ENCODE results near the gene ENDOU.

Gene ENDOU

GRCh38 chr12:47768323-47768811 is 43.1 kb upstream of the ENDOU start:
- no peaks in the 10 kb centered on the region for H3K9me3 ChIP-seq (ENCODE audit: insufficient read depth, low read depth, low read length)
- no peak for TF ChIP-seq EZH2phosphoT487 (IDR thresholded peaks at IDR 0.05; ENCODE audit: borderline replicate concordance)
- TF ChIP-seq, protein P1, sequence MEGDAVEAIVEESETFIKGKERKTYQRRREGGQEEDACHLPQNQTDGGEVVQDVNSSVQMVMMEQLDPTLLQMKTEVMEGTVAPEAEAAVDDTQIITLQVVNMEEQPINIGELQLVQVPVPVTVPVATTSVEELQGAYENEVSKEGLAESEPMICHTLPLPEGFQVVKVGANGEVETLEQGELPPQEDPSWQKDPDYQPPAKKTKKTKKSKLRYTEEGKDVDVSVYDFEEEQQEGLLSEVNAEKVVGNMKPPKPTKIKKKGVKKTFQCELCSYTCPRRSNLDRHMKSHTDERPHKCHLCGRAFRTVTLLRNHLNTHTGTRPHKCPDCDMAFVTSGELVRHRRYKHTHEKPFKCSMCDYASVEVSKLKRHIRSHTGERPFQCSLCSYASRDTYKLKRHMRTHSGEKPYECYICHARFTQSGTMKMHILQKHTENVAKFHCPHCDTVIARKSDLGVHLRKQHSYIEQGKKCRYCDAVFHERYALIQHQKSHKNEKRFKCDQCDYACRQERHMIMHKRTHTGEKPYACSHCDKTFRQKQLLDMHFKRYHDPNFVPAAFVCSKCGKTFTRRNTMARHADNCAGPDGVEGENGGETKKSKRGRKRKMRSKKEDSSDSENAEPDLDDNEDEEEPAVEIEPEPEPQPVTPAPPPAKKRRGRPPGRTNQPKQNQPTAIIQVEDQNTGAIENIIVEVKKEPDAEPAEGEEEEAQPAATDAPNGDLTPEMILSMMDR (conservative IDR thresholded peaks at IDR 0.05; ENCODE audit: low read length): no peak
- H3F3A ChIP-seq (ENCODE audit: low read depth): no peaks in the 10 kb centered on the region; the same call in 1 of the 2 replicates
- no peaks in the 10 kb centered on the region for H3K36me3 ChIP-seq (ENCODE audit: insufficient read depth, low read length)
- no peaks in the 10 kb centered on the region for H3K9me2 ChIP-seq (replicated peaks; ENCODE audit: low read depth, low read length)
- H3K4me1 ChIP-seq (ENCODE audit: insufficient read depth, low read length, poor library complexity, severe bottlenecking): peaks cover 29% of the 10 kb centered on the region
- no peak overlapping the region for H3K4me3 ChIP-seq (ENCODE audit: low read length, poor library complexity, severe bottlenecking)
- H2AFZ ChIP-seq (ENCODE audit: low read length): no peak overlapping the region
- no peak overlapping the region for H3K9ac ChIP-seq (ENCODE audit: low read depth, low read length, poor library complexity, severe bottlenecking)
- H3K79me2 ChIP-seq (ENCODE audit: insufficient read depth, low read length): no peaks in the 10 kb centered on the region
- H3K4me2 ChIP-seq (ENCODE audit: low read depth, low read length, poor library complexity, severe bottlenecking): no peak overlapping the region
- H3K27me3 ChIP-seq (ENCODE audit: insufficient read depth, low read length, poor library complexity, severe bottlenecking): no peaks in the 10 kb centered on the region
- no peaks in the 10 kb centered on the region for H4K20me1 ChIP-seq (ENCODE audit: insufficient read depth, low read length, poor library complexity, severe bottlenecking)

DNA sequence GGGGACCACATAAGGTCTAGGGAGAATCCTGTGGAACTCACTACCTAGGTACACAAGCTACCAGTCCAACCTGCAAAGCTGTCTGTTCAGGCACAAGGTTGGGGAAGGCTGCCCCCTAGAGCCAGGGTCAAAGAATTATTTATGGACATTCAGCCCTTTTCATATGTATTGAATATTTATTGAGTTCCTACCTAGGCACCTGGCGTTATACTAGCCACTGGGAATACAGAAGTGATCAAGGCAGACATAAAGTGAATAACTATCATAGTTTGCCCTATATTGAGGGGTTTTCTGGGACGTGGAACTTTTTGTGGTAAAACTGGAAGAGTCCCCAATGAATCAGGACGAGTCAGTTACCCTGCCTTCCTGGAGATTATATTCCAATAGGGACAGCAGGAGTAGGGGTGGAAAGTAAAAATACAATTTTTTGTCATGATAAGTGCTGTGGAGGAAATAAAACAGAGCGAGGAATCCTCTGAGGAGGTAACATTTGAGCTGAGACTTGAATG is 42.0 kb upstream of the ENDOU start:
- Histone ChIP-seq H3K9ac (ENCODE audit: low read depth, low read length, poor library complexity, severe bottlenecking) (no peak overlapping the region), H3K27me3 (ENCODE audit: insufficient read depth, low read length, poor library complexity, severe bottlenecking) (no peaks in the 10 kb centered on the region), H3K4me3 (ENCODE audit: low read length, poor library complexity, severe bottlenecking) (peak overlapping the region; percentile 30), H3K79me2 (ENCODE audit: insufficient read depth, low read length) (no peaks in the 10 kb centered on the region), H2AFZ (ENCODE audit: low read length) (no peak overlapping the region), H3K9me3 (ENCODE audit: insufficient read depth, low read depth, low read length) (no peaks in the 10 kb centered on the region), H3K4me1 (ENCODE audit: insufficient read depth, low read length, poor library complexity, severe bottlenecking) (peaks cover 38% of the 10 kb centered on the region), H3K4me2 (ENCODE audit: low read depth, low read length, poor library complexity, severe bottlenecking) (peak overlapping the region; percentile 62), H3F3A (ENCODE audit: low read depth) (no peaks in the 10 kb centered on the region; the same call in 1 of the 2 replicates), H4K20me1 (ENCODE audit: insufficient read depth, low read length, poor library complexity, severe bottlenecking) (no peaks in the 10 kb centered on the region), H3K9me2 (replicated peaks; ENCODE audit: low read depth, low read length) (no peaks in the 10 kb centered on the region), H3K36me3 (ENCODE audit: insufficient read depth, low read length) (no peaks in the 10 kb centered on the region)
- TF ChIP-seq, protein P1 (conservative IDR thresholded peaks at IDR 0.05; ENCODE audit: low read length): peak; percentile 83
- TF ChIP-seq EZH2phosphoT487 (IDR thresholded peaks at IDR 0.05; ENCODE audit: borderline replicate concordance): no peak

DNA sequence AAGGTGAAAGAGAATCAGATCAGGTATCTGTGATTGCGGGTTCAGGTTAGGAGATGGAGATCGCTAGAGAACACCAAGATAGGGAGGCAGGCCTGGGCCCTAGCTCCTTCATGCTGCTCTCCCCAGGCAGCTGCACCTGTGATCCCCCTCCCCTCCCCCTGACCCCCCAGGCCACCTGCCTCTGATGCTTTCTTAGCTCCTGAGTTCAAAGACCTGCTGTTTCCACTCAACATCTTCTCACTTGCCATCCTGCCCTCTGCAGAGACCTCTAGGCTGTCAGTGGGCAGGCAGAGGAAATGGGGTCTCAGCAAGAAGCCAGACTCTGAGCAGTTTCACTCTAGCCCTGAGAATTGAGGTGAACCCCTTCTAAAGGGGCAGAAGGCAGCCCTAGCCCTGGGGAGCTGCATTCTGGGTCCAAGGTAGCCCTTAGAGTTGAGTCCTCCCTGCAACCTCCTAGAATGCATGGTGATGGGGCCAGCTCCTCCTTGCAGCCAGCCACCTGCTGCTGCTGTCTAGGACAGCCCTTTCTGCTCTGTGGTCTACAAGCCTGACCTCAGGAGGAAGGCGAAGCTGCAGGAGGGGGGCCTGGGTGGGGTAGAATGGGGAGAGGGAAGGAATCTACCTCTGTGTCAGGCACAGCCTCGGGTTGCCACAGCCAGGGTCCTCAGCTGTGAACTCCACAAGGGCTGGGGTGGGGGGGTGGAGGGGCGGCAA is 41.4 kb upstream of the ENDOU start:
- peak overlapping the region; percentile 62 for H3K4me2 ChIP-seq (ENCODE audit: low read depth, low read length, poor library complexity, severe bottlenecking)
- peaks cover 44% of the 10 kb centered on the region for H3K4me1 ChIP-seq (ENCODE audit: insufficient read depth, low read length, poor library complexity, severe bottlenecking)

More for the DNA sequence above, 41.4 kb upstream of the ENDOU start:
- no peaks in the 10 kb centered on the region for H3K27me3 ChIP-seq (ENCODE audit: insufficient read depth, low read length, poor library complexity, severe bottlenecking)
- TF ChIP-seq EZH2phosphoT487 (IDR thresholded peaks at IDR 0.05; ENCODE audit: borderline replicate concordance): no peak
- TF ChIP-seq, protein P1 (conservative IDR thresholded peaks at IDR 0.05; ENCODE audit: low read length): no peak
- H3K36me3 ChIP-seq (ENCODE audit: insufficient read depth, low read length): no peaks in the 10 kb centered on the region
- no peak overlapping the region for H2AFZ ChIP-seq (ENCODE audit: low read length)
- H3F3A ChIP-seq (ENCODE audit: low read depth): no peaks in the 10 kb centered on the region; the same call in 1 of the 2 replicates
- H3K79me2 ChIP-seq (ENCODE audit: insufficient read depth, low read length): no peaks in the 10 kb centered on the region
- no peaks in the 10 kb centered on the region for H3K9me2 ChIP-seq (replicated peaks; ENCODE audit: low read depth, low read length)
- no peak overlapping the region for H3K9ac ChIP-seq (ENCODE audit: low read depth, low read length, poor library complexity, severe bottlenecking)
- no peaks in the 10 kb centered on the region for H4K20me1 ChIP-seq (ENCODE audit: insufficient read depth, low read length, poor library complexity, severe bottlenecking)
- no peaks in the 10 kb centered on the region for H3K9me3 ChIP-seq (ENCODE audit: insufficient read depth, low read depth, low read length)
- H3K4me3 ChIP-seq (ENCODE audit: low read length, poor library complexity, severe bottlenecking): peak overlapping the region; percentile 30
